Fibroblast of lung (primary cell): ENCODE data around the gene GDF7. TPM values are rescaled to one million over a fixed set of nuclear protein-coding genes. Genes with fewer than 3 reads are reported as not detected.

Experiments used
- DNase-seq, 2 donors: peaks; one replicate each; pipeline versions ENCODE4 v3.0.0 to v3.0.0-alpha.2; 2010; ENCODE audit warnings: low read depth in 2 of 2
- H2AFZ ChIP-seq: 2 replicates; pipeline ENCODE4 v1.5.1; 2012; ENCODE audit warnings: low read length, control low read depth, inconsistent platforms
- H3K27ac ChIP-seq: 2 replicates; pipeline ENCODE4 v1.5.1; 2011; ENCODE audit warnings: low read length, control low read depth; ENCODE audit not compliant: insufficient read depth
- H3K27me3 ChIP-seq: 2 replicates; pipeline ENCODE4 v1.5.1; 2011; ENCODE audit warnings: mild to moderate bottlenecking, low read length; ENCODE audit not compliant: control insufficient read depth, insufficient read depth
- H3K36me3 ChIP-seq: 2 replicates; pipeline ENCODE4 v1.5.1; 2011; ENCODE audit warnings: low read length; ENCODE audit not compliant: control insufficient read depth, insufficient read depth
- H3K4me1 ChIP-seq: 2 replicates; pipeline ENCODE4 v1.5.1; 2011; ENCODE audit warnings: low read length; ENCODE audit not compliant: control insufficient read depth, insufficient read depth; ENCODE audit errors: extremely low read depth
- H3K4me2 ChIP-seq: 2 replicates; pipeline ENCODE4 v1.5.1; 2011; ENCODE audit warnings: low read length, control low read depth; ENCODE audit not compliant: insufficient read depth; ENCODE audit errors: extremely low read depth
- H3K4me3 ChIP-seq, 4 experiments: fragments of 200-600 bp in 1 of 4; sonication (generic) in 1 of 4; replicated peaks in 1 of 4; 2 replicates each; pipeline ENCODE4 v1.5.1; 2011 to 2016; ENCODE audit warnings: low read length in 4 of 4, low read depth in 3 of 4, mild to moderate bottlenecking in 3 of 4, control low read depth in 2 of 4, inconsistent platforms in 1 of 4, mixed read lengths in 1 of 4; ENCODE audit not compliant: insufficient read depth in 1 of 4; ENCODE audit errors: control extremely low read depth in 1 of 4
- H3K79me2 ChIP-seq: 2 replicates; pipeline ENCODE4 v1.5.1; 2012; ENCODE audit warnings: mild to moderate bottlenecking, low read length, inconsistent platforms; ENCODE audit not compliant: control insufficient read depth, insufficient read depth
- H3K9ac ChIP-seq: 2 replicates; pipeline ENCODE4 v1.5.1; 2011; ENCODE audit warnings: mild to moderate bottlenecking, low read length, control low read depth; ENCODE audit not compliant: insufficient read depth
- H3K9me3 ChIP-seq: 2 replicates; pipeline ENCODE4 v1.5.1; 2012; ENCODE audit warnings: low read depth, low read length; ENCODE audit not compliant: control insufficient read depth, insufficient read depth
- H4K20me1 ChIP-seq: 2 replicates; pipeline ENCODE4 v1.5.1; 2011; ENCODE audit warnings: low read length; ENCODE audit not compliant: control insufficient read depth, insufficient read depth; ENCODE audit errors: extremely low read depth
- CTCF ChIP-seq, 2 donors: IDR thresholded peaks in 1 of 2; conservative IDR thresholded peaks in 1 of 2; 1 replicate in 1 of 2; 2 replicates in 1 of 2; pipeline ENCODE4 v1.5.1; 2011 to 2012; ENCODE audit warnings: low read length in 2 of 2, control low read depth in 1 of 2, inconsistent platforms in 1 of 2, low read depth in 1 of 2, mild to moderate bottlenecking in 1 of 2
- EZH2 ChIP-seq: IDR thresholded peaks from 2 replicates; pipeline ENCODE4 v1.5.1; 2012; ENCODE audit warnings: low read length, control low read depth, mild to moderate bottlenecking; ENCODE audit errors: missing control alignments
- polyA plus RNA-seq, 2 donors: library from polyadenylated mRNA; depleted of rRNA in 1 of 2; stranded (reverse) in 1 of 2; unstranded in 1 of 2; fragments of >200 nt; gene quantifications; 2 replicates each; pipeline ENCODE4 v1.2.1, GENCODE V29; 2011 to 2012; ENCODE audit warnings: missing spikeins in 1 of 2
- total RNA-seq: library from RNA; depleted of rRNA; stranded (reverse); fragments of >200 nt; gene quantifications from 2 replicates; pipeline ENCODE4 v1.2.1, GENCODE V29; 2014

Gene GDF7
- total and polyA plus RNA-seq, 2 donors (not counting 1 experiment from before 2014, with no cell fraction given), result 0.33 TPM; not detected in 1

- peaks cover 25% of the 10 kb centered on the region for H3K36me3 ChIP-seq
- H3K27me3 ChIP-seq, result no peaks in the 10 kb centered on the region
- no peaks in the 10 kb centered on the region for H3K79me2 ChIP-seq
- DNase-seq, result peak in 1 of 2 donors; percentile 30
- no peak overlapping the region for H3K9ac ChIP-seq
- H4K20me1 ChIP-seq, result no peaks in the 10 kb centered on the region
- no peak for TF ChIP-seq EZH2
- TF ChIP-seq CTCF (conservative IDR thresholded peaks at IDR 0.05 in 1 of 2, IDR thresholded peaks at IDR 0.05 in 1 of 2; ENCODE audit: low read depth in 1 of 2, low read length in 2 of 2), result no peak
- H2AFZ ChIP-seq, result no peak overlapping the region
- no peak overlapping the region for H3K27ac ChIP-seq
- no peaks in the 10 kb centered on the region for H3K9me3 ChIP-seq
- H3K4me3 ChIP-seq, result no peak overlapping the region
- peaks cover 28% of the 10 kb centered on the region for H3K4me1 ChIP-seq
- no peak overlapping the region for H3K4me2 ChIP-seq
Observed at GRCh38 chr2:20638646-20639430, 28.1 kb upstream of the GDF7 start.

GRCh38 chr2:20640411-20641122 lies 26.4 kb upstream of the GDF7 start:
- no peaks in the 10 kb centered on the region for H4K20me1 ChIP-seq
- H2AFZ ChIP-seq, result no peak overlapping the region
- peaks cover 15% of the 10 kb centered on the region for H3K4me1 ChIP-seq
- H3K4me3 ChIP-seq, result no peak overlapping the region
- TF ChIP-seq EZH2, result no peak
- no peak for TF ChIP-seq CTCF (conservative IDR thresholded peaks at IDR 0.05 in 1 of 2, IDR thresholded peaks at IDR 0.05 in 1 of 2; ENCODE audit: low read depth in 1 of 2, low read length in 2 of 2)
- H3K9ac ChIP-seq, result no peak overlapping the region
- H3K27ac ChIP-seq, result no peak overlapping the region
- no peaks in the 10 kb centered on the region for H3K27me3 ChIP-seq
- H3K79me2 ChIP-seq, result no peaks in the 10 kb centered on the region
- no peak overlapping the region for H3K4me2 ChIP-seq
- H3K9me3 ChIP-seq, result no peaks in the 10 kb centered on the region
- peaks cover 31% of the 10 kb centered on the region for H3K36me3 ChIP-seq
- DNase-seq, result no peak

GRCh38 chr2:20641123-20641985 lies 25.6 kb upstream of the GDF7 start:
- H3K4me3 ChIP-seq, result no peak overlapping the region
- H4K20me1 ChIP-seq, result no peaks in the 10 kb centered on the region
- H3K36me3 ChIP-seq, result peaks cover 31% of the 10 kb centered on the region
- H3K4me1 ChIP-seq, result peaks cover 14% of the 10 kb centered on the region
- DNase-seq, result peak; percentile 43 to 89
- H3K79me2 ChIP-seq, result no peaks in the 10 kb centered on the region
- H3K9ac ChIP-seq, result no peak overlapping the region
- peak overlapping the region; percentile 47 for H3K27ac ChIP-seq
- H3K27me3 ChIP-seq, result no peaks in the 10 kb centered on the region
- TF ChIP-seq CTCF (conservative IDR thresholded peaks at IDR 0.05 in 1 of 2, IDR thresholded peaks at IDR 0.05 in 1 of 2; ENCODE audit: low read depth in 1 of 2, low read length in 2 of 2), result no peak
- TF ChIP-seq EZH2, result no peak
- no peak overlapping the region for H2AFZ ChIP-seq
- no peak overlapping the region for H3K4me2 ChIP-seq
- no peaks in the 10 kb centered on the region for H3K9me3 ChIP-seq
